Rectal smooth muscle tissue (tissue), 1 donor: ENCODE data around the gene SDK1.
"Not testable (repeated sequence)": the region's sequence is repeated elsewhere in the genome, so short reads cannot be mapped to it uniquely, and the experiment has no call there.

Experiments
- H3K27ac ChIP-seq: one replicate; pipeline ENCODE4 v1.7.0; 2013; ENCODE audit warnings: low read depth, low read length, inconsistent platforms
- H3K27me3 ChIP-seq: one replicate; pipeline ENCODE4 v1.7.0; 2013; ENCODE audit warnings: low read length; ENCODE audit not compliant: control insufficient read depth, insufficient read depth
- H3K36me3 ChIP-seq: one replicate; pipeline ENCODE4 v1.7.0; 2013; ENCODE audit warnings: low read length; ENCODE audit not compliant: control insufficient read depth, insufficient read depth
- H3K4me1 ChIP-seq: one replicate; pipeline ENCODE4 v1.7.0; 2013; ENCODE audit warnings: low read length; ENCODE audit not compliant: control insufficient read depth, insufficient read depth
- H3K4me3 ChIP-seq: one replicate; pipeline ENCODE4 v1.7.0; 2013; ENCODE audit warnings: low read length
- H3K9ac ChIP-seq: one replicate; pipeline ENCODE4 v1.7.0; 2013; ENCODE audit warnings: low read length

The SDK1 gene

DNA sequence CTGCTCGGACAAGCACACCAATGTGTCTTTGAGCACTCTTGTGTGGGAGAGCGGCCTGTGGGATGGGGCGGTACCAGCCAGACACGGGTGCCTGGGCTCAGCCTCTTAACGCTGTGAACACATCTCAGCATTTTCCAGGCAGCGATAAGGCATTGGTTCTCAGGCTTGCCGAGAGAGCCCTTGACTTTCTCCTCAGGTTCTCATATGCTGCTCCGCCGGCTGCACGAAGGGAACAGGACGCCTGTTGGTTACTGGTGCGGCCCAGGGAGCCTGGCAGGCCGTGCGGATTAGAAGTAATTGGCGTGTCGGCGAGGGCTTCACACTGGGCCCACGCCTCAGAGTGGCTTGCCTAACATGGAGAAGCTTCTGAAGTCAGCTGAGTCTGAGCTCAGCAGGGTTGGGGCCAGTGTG, 924.3 kb downstream of the SDK1 start:
- no peak overlapping the region for H3K4me3 ChIP-seq
- no peaks in the 10 kb centered on the region for H3K4me1 ChIP-seq
- no peak overlapping the region for H3K27ac ChIP-seq
- no peaks in the 10 kb centered on the region for H3K27me3 ChIP-seq
- no peak overlapping the region for H3K9ac ChIP-seq
- H3K36me3 ChIP-seq = no peaks in the 10 kb centered on the region

DNA sequence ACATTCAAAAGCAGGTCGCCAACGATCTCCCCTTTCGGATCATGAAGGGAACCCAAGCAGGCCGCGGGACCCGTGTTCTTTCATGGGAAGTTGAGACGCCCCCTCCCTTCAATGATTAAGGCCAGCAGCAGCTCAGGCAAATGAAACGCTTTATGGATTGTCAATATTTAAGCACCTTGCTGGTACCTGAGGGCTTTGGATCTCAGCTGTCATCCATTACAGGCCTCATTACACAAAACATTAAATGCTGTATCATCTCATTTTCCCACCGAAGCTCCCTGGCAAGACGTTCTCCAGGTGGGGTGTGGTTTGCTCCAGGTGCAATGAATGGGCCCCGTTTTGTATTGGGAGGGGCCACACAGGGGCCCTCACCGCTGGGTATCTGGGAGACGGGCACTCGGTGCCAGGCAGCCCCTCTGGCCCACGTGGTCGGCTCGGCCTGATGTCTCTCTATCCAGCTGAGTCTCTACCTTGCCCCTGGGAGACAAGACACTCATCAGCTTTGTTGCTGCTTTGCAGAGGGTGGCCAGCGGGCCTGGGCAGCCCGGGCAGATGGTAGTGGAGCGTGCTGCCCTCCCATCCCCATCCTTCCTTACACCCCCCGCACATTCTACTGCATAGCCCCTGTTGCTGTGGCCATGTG, 925.0 kb downstream of the SDK1 start:
- H3K27ac ChIP-seq = no peak overlapping the region
- H3K4me3 ChIP-seq = no peak overlapping the region

DNA sequence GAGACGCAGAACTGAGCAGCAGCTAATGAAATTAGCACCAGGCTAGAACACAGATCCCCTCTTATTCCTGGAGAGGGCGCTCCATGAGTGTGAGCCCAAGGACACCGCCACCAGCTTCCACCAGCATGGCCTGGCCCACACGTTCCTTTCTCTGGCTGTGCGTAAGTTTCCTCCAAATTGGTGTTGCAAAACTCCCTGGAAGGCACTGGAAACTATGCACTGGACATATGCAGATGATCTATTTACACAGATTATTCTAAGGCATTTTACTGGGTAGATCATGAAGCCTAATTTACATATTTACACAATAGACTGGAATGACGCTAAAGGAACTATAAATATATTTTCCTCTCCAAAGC, 925.5 kb downstream of the SDK1 start:
- Histone ChIP-seq H3K36me3 (no peaks in the 10 kb centered on the region), H3K9ac (no peak overlapping the region), H3K4me3 (no peak overlapping the region), H3K4me1 (no peaks in the 10 kb centered on the region), H3K27me3 (no peaks in the 10 kb centered on the region), H3K27ac (no peak overlapping the region)

More for the DNA sequence above, 925.0 kb downstream of the SDK1 start:
- H3K27me3 ChIP-seq = no peaks in the 10 kb centered on the region
- H3K9ac ChIP-seq = no peak overlapping the region
- H3K36me3 ChIP-seq = no peaks in the 10 kb centered on the region
- H3K4me1 ChIP-seq = no peaks in the 10 kb centered on the region

DNA sequence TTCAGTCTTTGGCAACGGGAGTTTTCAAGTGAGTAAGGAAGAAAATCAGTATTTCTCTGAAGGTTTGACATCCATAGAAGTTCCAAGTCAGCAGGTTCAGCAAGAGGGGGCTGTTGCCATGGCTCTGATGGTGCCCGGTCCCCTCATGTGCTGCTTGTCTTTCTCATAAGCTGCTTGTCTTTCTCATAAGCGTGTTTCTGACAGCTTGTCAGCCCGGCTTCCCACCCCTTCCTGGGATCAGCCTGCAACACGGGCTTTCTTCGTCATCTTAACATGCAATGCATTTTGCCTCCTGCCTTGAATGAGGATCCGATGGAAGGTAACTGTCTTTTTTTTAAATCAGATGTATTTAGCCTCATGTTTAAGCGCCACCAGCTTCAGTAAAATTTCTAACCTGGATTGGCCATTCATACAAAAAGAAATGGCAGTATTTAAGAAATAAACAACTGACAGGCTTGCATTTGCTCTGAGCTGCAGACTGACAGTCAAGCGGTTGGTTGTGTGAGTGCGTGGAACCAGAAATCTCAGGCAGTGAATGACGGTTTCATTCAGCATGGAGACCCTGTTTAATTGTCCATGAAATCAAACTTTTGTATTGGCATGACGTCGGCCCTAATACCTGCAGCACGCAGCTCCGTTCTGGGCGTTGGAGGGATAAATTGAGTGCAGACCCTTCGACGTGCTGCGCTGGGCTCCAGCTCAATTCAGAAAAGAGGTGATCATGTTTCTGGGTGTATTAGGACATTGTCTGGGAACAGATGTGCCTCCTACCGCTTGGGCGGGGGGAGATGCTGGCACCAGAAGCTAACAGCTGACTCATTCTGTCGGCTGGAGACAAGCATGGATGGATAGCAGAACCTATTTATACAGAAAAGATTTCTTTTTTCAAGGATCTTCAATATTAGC, 926.3 kb downstream of the SDK1 start:
- no peaks in the 10 kb centered on the region for H3K4me1 ChIP-seq
- no peaks in the 10 kb centered on the region for H3K36me3 ChIP-seq
- no peak overlapping the region for H3K27ac ChIP-seq
- H3K9ac ChIP-seq = no peak overlapping the region
- H3K27me3 ChIP-seq = no peaks in the 10 kb centered on the region
- H3K4me3 ChIP-seq = no peak overlapping the region

DNA sequence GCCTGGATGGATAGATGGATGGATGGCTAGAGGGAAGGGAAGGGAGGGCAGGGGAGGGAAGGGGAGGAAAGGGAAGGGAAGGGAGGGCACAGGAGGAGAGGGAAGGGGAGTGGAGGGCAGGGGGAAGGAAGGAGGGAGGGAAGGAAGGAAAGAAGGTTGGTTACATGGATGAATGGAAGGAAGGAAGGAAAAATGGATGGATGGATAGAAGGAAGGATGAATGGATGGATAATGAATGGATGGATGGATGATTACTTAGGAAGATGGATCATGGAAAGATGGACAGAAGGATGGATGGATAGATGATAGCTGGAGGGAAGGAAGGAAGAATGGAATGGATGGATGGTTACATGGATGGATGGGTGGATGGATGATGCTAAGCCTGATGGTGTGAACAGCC, 929.3 kb downstream of the SDK1 start:
- Histone ChIP-seq H3K4me1 (no peaks in the 10 kb centered on the region), H3K36me3 (no peaks in the 10 kb centered on the region), H3K27me3 (no peaks in the 10 kb centered on the region), H3K4me3 (no peak overlapping the region), H3K27ac (no peak overlapping the region), H3K9ac (no peak overlapping the region)

DNA sequence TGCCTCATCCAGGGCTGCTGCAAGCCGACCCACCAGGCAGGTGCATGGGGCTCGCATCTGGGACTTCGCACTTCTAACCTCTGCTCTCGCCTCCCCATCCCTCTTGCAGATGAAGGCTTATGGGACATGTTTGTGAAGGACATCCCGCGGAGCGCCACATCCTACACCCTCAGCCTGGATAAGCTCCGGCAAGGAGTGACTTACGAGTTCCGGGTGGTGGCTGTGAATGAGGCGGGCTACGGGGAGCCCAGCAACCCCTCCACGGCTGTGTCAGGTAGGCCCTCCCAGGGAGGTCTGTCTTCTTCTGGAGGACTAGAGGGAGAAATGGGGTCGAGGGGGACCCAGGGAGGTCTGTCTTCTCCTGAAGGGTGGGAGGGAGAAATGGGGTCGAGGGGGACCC, 932.1 kb downstream of the SDK1 start:
- no peak overlapping the region for H3K27ac ChIP-seq
- no peak overlapping the region for H3K9ac ChIP-seq
- no peak overlapping the region for H3K4me3 ChIP-seq
- H3K36me3 ChIP-seq = no peaks in the 10 kb centered on the region
- no peaks in the 10 kb centered on the region for H3K4me1 ChIP-seq
- H3K27me3 ChIP-seq = no peaks in the 10 kb centered on the region

- Histone ChIP-seq H3K9ac (no peak overlapping the region), H3K36me3 (no peaks in the 10 kb centered on the region), H3K27ac (no peak overlapping the region)
Measured at GRCh38 chr7:4233621-4234497, 932.8 kb downstream of the SDK1 start.

DNA sequence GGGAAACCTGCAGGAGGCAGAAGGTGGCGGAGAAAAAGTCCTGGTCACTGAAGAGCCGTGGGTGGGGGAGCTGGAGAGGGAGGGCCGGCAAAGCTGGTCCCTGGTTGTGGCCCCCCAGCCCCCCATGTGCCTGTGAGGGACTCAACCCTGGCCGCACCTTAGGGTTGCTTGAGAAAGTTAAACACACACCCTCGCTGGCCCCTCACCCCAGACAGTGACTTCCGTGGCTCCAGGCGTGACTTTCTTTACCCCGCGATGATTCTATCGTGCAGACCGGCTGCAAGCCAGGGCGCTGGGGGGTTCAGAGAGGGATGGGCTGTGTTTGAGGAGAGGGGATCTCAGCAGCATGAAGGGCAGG, 933.4 kb downstream of the SDK1 start:
- Histone ChIP-seq H3K4me1 (no peaks in the 10 kb centered on the region), H3K4me3 (no peak overlapping the region), H3K9ac (no peak overlapping the region), H3K36me3 (no peaks in the 10 kb centered on the region), H3K27me3 (no peaks in the 10 kb centered on the region), H3K27ac (no peak overlapping the region)

More at GRCh38 chr7:4233621-4234497, 932.8 kb downstream of the SDK1 start:
- H3K27me3 ChIP-seq = no peaks in the 10 kb centered on the region
- no peaks in the 10 kb centered on the region for H3K4me1 ChIP-seq
- H3K4me3 ChIP-seq = no peak overlapping the region

GRCh38 chr7:4234886-4235285, 933.8 kb downstream of the SDK1 start:
- H3K27ac ChIP-seq = no peak overlapping the region
- no peaks in the 10 kb centered on the region for H3K36me3 ChIP-seq
- H3K4me1 ChIP-seq = no peaks in the 10 kb centered on the region
- H3K9ac ChIP-seq = no peak overlapping the region
- no peaks in the 10 kb centered on the region for H3K27me3 ChIP-seq
- no peak overlapping the region for H3K4me3 ChIP-seq

GRCh38 chr7:4235596-4235995, 934.5 kb downstream of the SDK1 start:
- H3K4me3 ChIP-seq = no peak overlapping the region
- H3K27me3 ChIP-seq = no peaks in the 10 kb centered on the region
- H3K27ac ChIP-seq = no peak overlapping the region
- H3K9ac ChIP-seq = no peak overlapping the region
- no peaks in the 10 kb centered on the region for H3K36me3 ChIP-seq
- H3K4me1 ChIP-seq = no peaks in the 10 kb centered on the region

GRCh38 chr7:4236389-4236788, 935.3 kb downstream of the SDK1 start:
- no peak overlapping the region for H3K9ac ChIP-seq
- H3K4me3 ChIP-seq = no peak overlapping the region
- H3K4me1 ChIP-seq = no peaks in the 10 kb centered on the region
- H3K27me3 ChIP-seq = no peaks in the 10 kb centered on the region
- no peak overlapping the region for H3K27ac ChIP-seq
- no peaks in the 10 kb centered on the region for H3K36me3 ChIP-seq

GRCh38 chr7:4236873-4237272, 935.8 kb downstream of the SDK1 start:
- H3K27me3 ChIP-seq, H3K9ac ChIP-seq, H3K36me3 ChIP-seq, H3K27ac ChIP-seq, H3K4me1 ChIP-seq, H3K4me3 ChIP-seq: not testable (repeated sequence)
